Astrocyte (in vitro differentiated cells and primary cell): ENCODE results near the gene CLEC14A.

Experiments used
- CTCF ChIP-seq: IDR thresholded peaks from 2 replicates; pipeline ENCODE4 v1.5.1; 2011; ENCODE audit warnings: low read depth, mild to moderate bottlenecking, inconsistent platforms, low read length, moderate library complexity; ENCODE audit not compliant: insufficient read depth
- EZH2 ChIP-seq: IDR thresholded peaks from 2 replicates; pipeline ENCODE4 v1.6.1; 2012; ENCODE audit warnings: mild to moderate bottlenecking, low read length, inconsistent platforms; ENCODE audit not compliant: insufficient read depth

GRCh38 chr14:38248321-38249028 lies 7.4 kb downstream of the CLEC14A start:
- TF ChIP-seq EZH2 (no peak), CTCF (no peak)
